H1 (cell line): ENCODE results near the gene TCF7L1. TPM values are rescaled to one million over a fixed set of nuclear protein-coding genes. Genes with fewer than 3 reads are reported as not detected.

Experiments
- CTCF ChIA-PET: fragments of 300-600 bp; sonication (Branson Sonifier 250); formaldehyde crosslinking; loops from one replicate; lab custom pipeline; 2021; ENCODE audit not compliant: partially characterized antibody; lab: Charles Lee
- POLR2A ChIA-PET: fragments of 300-600 bp; sonication (Branson Sonifier 250); formaldehyde crosslinking; loops from one replicate; lab custom pipeline; 2021; ENCODE audit warnings: inconsistent platforms; ENCODE audit not compliant: partially characterized antibody; lab: Charles Lee
- DNase-seq, 2 experiments: peaks; one replicate each; pipeline versions ENCODE4 v3.0.0 to v3.0.0-alpha.2; 2010 to 2022; ENCODE audit warnings: low spot score in 2 of 2, low read depth in 1 of 2, mixed read lengths in 1 of 2
- FAIRE-seq: peaks from 2 replicates; lab custom pipeline; 2011; peaks lifted over from hg19 to GRCh38; lab: Jason Lieb, UNC
- H2AFZ ChIP-seq: 2 replicates; pipeline ENCODE4 v1.8.1; 2012; ENCODE audit warnings: low read length, inconsistent platforms
- H2AK5ac ChIP-seq: 2 replicates; pipeline ENCODE4 v1.6.1; 2013; ENCODE audit warnings: low read depth, low read length
- H2BK120ac ChIP-seq: replicated peaks from 2 replicates; pipeline ENCODE3; 2013; ENCODE audit warnings: low read depth, low read length, inconsistent platforms
- H2BK12ac ChIP-seq: 2 replicates; pipeline ENCODE4 v1.6.1; 2013; ENCODE audit warnings: low read depth, low read length
- H2BK15ac ChIP-seq: 2 replicates; pipeline ENCODE4 v1.6.1; 2013; ENCODE audit warnings: low read length
- H2BK20ac ChIP-seq: 2 replicates; pipeline ENCODE4 v1.6.1; 2013; ENCODE audit warnings: low read length
- H2BK5ac ChIP-seq: 2 replicates; pipeline ENCODE4 v1.6.1; 2013; ENCODE audit warnings: low read depth, low read length
- H3K14ac ChIP-seq: 2 replicates; pipeline ENCODE4 v1.6.1; 2013; ENCODE audit warnings: inconsistent platforms; ENCODE audit not compliant: insufficient read length
- H3K18ac ChIP-seq: 2 replicates; pipeline ENCODE4 v1.6.1; 2013; ENCODE audit warnings: low read length; ENCODE audit errors: extremely low read depth
- H3K23ac ChIP-seq: 2 replicates; pipeline ENCODE4 v1.6.1; 2013; ENCODE audit warnings: inconsistent platforms; ENCODE audit not compliant: insufficient read length
- H3K23me2 ChIP-seq: 2 replicates; pipeline ENCODE4 v1.6.1; 2013; ENCODE audit warnings: low read depth, low read length
- H3K27ac ChIP-seq: 2 replicates; pipeline ENCODE4 v1.6.1; 2011; ENCODE audit warnings: low read depth, low read length, inconsistent platforms
- H3K27me3 ChIP-seq, 4 experiments: replicated peaks in 1 of 4; 1 replicate in 1 of 4; 2 replicates in 3 of 4; pipeline versions ENCODE4 v1.6.1 to v1.8.1; 2011 to 2013; ENCODE audit warnings: low read length in 3 of 4, mild to moderate bottlenecking in 3 of 4, inconsistent platforms in 2 of 4, mixed read lengths in 2 of 4, moderate library complexity in 1 of 4; ENCODE audit not compliant: control insufficient read depth in 3 of 4, insufficient read depth in 3 of 4; ENCODE audit errors: extremely low read depth in 1 of 4
- H3K36me3 ChIP-seq, 4 experiments: 2 replicates each; pipeline versions ENCODE4 v1.6.1 to v1.8.1; 2011 to 2013; ENCODE audit warnings: mild to moderate bottlenecking in 4 of 4, low read length in 3 of 4, moderate library complexity in 2 of 4, control low read depth in 1 of 4, inconsistent platforms in 1 of 4; ENCODE audit not compliant: insufficient read depth in 4 of 4, control insufficient read depth in 2 of 4
- H3K4ac ChIP-seq: replicated peaks from 2 replicates; pipeline ENCODE3; 2013; ENCODE audit warnings: low read length, low read depth, mixed read lengths, inconsistent platforms; ENCODE audit not compliant: insufficient read length
- H3K4me1 ChIP-seq, 4 experiments: replicated peaks in 1 of 4; 1 replicate in 1 of 4; 2 replicates in 3 of 4; pipeline versions ENCODE4 v1.6.1 to v1.8.1; 2011 to 2013; ENCODE audit warnings: low read length in 3 of 4, inconsistent platforms in 2 of 4, mixed read lengths in 1 of 4; ENCODE audit not compliant: insufficient read depth in 4 of 4, control insufficient read depth in 3 of 4
- H3K4me2 ChIP-seq, 2 experiments: 2 replicates each; pipeline versions ENCODE4 v1.6.1 to v1.8.1; 2011 to 2013; ENCODE audit warnings: low read depth in 2 of 2, low read length in 2 of 2, control low read depth in 1 of 2, inconsistent platforms in 1 of 2, mild to moderate bottlenecking in 1 of 2; ENCODE audit not compliant: insufficient read depth in 1 of 2
- H3K4me3 ChIP-seq, 4 experiments: fragments of 200-600, 300-600 bp in 1 of 4; sonication (generic), shearing (Covaris generic), sonication (Bioruptor Twin) in 1 of 4; 2 replicates each; pipeline versions ENCODE4 v1.5.1 to v1.8.1; 2011 to 2016; ENCODE audit warnings: low read length in 4 of 4, low read depth in 3 of 4, control low read depth in 2 of 4, inconsistent platforms in 2 of 4, mild to moderate bottlenecking in 2 of 4, mixed read lengths in 1 of 4, moderate library complexity in 1 of 4; ENCODE audit not compliant: insufficient read depth in 2 of 4; ENCODE audit errors: extremely low read depth in 1 of 4
- H3K56ac ChIP-seq: replicated peaks from 2 replicates; pipeline ENCODE3; 2013; ENCODE audit warnings: low read depth, mild to moderate bottlenecking, mixed read lengths, low read length, inconsistent platforms; ENCODE audit not compliant: insufficient read length
- H3K79me1 ChIP-seq: 2 replicates; pipeline ENCODE4 v1.6.1; 2013; ENCODE audit warnings: low read depth, low read length, control low read depth
- H3K79me2 ChIP-seq, 2 experiments: 2 replicates each; pipeline versions ENCODE4 v1.6.1 to v1.8.1; 2012 to 2013; ENCODE audit warnings: low read length in 2 of 2, mild to moderate bottlenecking in 2 of 2, inconsistent platforms in 1 of 2; ENCODE audit not compliant: insufficient read depth in 2 of 2, control insufficient read depth in 1 of 2
- H3K9ac ChIP-seq, 4 experiments: replicated peaks in 1 of 4; 1 replicate in 1 of 4; 2 replicates in 3 of 4; pipeline versions ENCODE4 v1.6.1 to v1.8.1; 2011 to 2013; ENCODE audit warnings: low read depth in 3 of 4, low read length in 3 of 4, control low read depth in 2 of 4, mild to moderate bottlenecking in 2 of 4, moderate library complexity in 2 of 4, inconsistent platforms in 1 of 4; ENCODE audit errors: extremely low read depth in 1 of 4
- H3K9me3 ChIP-seq, 2 experiments: 2 replicates each; pipeline versions ENCODE4 v1.6.1 to v1.8.1; 2012 to 2013; ENCODE audit warnings: mild to moderate bottlenecking in 2 of 2, moderate library complexity in 2 of 2, control low read depth in 1 of 2, inconsistent platforms in 1 of 2, low read depth in 1 of 2, low read length in 1 of 2, mixed read lengths in 1 of 2; ENCODE audit not compliant: insufficient read depth in 2 of 2
- H4K20me1 ChIP-seq, 2 experiments: replicated peaks in 1 of 2; 2 replicates each; pipeline versions ENCODE3 to v1.8.1; 2011 to 2013; ENCODE audit warnings: inconsistent platforms in 2 of 2, low read length in 2 of 2, mild to moderate bottlenecking in 1 of 2; ENCODE audit not compliant: insufficient read depth in 2 of 2, control insufficient read depth in 1 of 2
- H4K5ac ChIP-seq: 2 replicates; pipeline ENCODE4 v1.6.1; 2013; ENCODE audit warnings: low read length, low read depth, mixed read lengths, inconsistent platforms; ENCODE audit not compliant: insufficient read length
- H4K8ac ChIP-seq: 2 replicates; pipeline ENCODE4 v1.8.0; 2013; ENCODE audit warnings: mild to moderate bottlenecking, moderate library complexity, low read length, inconsistent platforms; ENCODE audit not compliant: insufficient read depth; ENCODE audit errors: extremely low read depth
- H4K91ac ChIP-seq: replicated peaks from 2 replicates; pipeline ENCODE3; 2013; ENCODE audit warnings: low read length, mixed read lengths, inconsistent platforms; ENCODE audit not compliant: insufficient read length
- ASH2L ChIP-seq: fragments of 200-600, 300-600 bp; sonication (generic); IDR thresholded peaks from one replicate; pipeline ENCODE4 v1.7.1; 2017; ENCODE audit warnings: low read length
- ATF3 ChIP-seq: IDR thresholded peaks from 2 replicates; pipeline ENCODE4 v1.6.1; 2011; ENCODE audit warnings: low read depth, mild to moderate bottlenecking, low read length; ENCODE audit not compliant: insufficient read depth
- GABPA ChIP-seq: IDR thresholded peaks from 2 replicates; pipeline ENCODE4 v1.6.1; 2011; ENCODE audit warnings: mild to moderate bottlenecking, low read length, moderate library complexity, borderline replicate concordance; ENCODE audit not compliant: insufficient read depth
- HDAC2 ChIP-seq, 2 experiments: fragments of 300-600 bp in 1 of 2; sonication (generic) in 1 of 2; IDR thresholded peaks; 2 replicates each; pipeline ENCODE4 v1.6.1; 2011 to 2012; ENCODE audit warnings: low read depth in 2 of 2, low read length in 2 of 2, mild to moderate bottlenecking in 2 of 2, moderate library complexity in 2 of 2, borderline replicate concordance in 1 of 2, inconsistent platforms in 1 of 2
- NANOG ChIP-seq: IDR thresholded peaks from 2 replicates; pipeline ENCODE4 v1.6.1; 2011; ENCODE audit warnings: low read length, low read depth, mild to moderate bottlenecking, inconsistent platforms; ENCODE audit not compliant: insufficient read depth, poor library complexity, severe bottlenecking
- RBBP5 ChIP-seq: IDR thresholded peaks from 2 replicates; pipeline ENCODE4 v1.7.1; 2012; ENCODE audit warnings: low read depth, mild to moderate bottlenecking, inconsistent platforms, low read length, moderate library complexity, borderline replicate concordance
- RFX5 ChIP-seq: IDR thresholded peaks from 2 replicates; pipeline ENCODE4 v1.6.1; 2011; ENCODE audit warnings: low read depth, low read length, improper control_type of control experiment, borderline replicate concordance
- RXRA ChIP-seq: IDR thresholded peaks from 2 replicates; pipeline ENCODE4 v1.6.1; 2011; ENCODE audit warnings: low read depth, mild to moderate bottlenecking, low read length, moderate library complexity; ENCODE audit not compliant: insufficient read depth
- SUZ12 ChIP-seq: fragments of 200-600 bp; sonication (generic); IDR thresholded peaks from 2 replicates; pipeline ENCODE4 v1.6.1; 2012; ENCODE audit warnings: mild to moderate bottlenecking, inconsistent platforms, low read length, moderate library complexity, mixed read lengths
- TCF12 ChIP-seq: IDR thresholded peaks from 2 replicates; pipeline ENCODE4 v1.6.1; 2011; ENCODE audit warnings: low read depth, mild to moderate bottlenecking, low read length
- USF2 ChIP-seq: IDR thresholded peaks from 2 replicates; pipeline ENCODE4 v1.6.1; 2011; ENCODE audit warnings: low read length, improper control_type of control experiment
- WGBS, 2 experiments: shearing (Covaris generic) in 1 of 2; methylation state at CpG; one replicate each; pipeline versions ENCODE4 v1.1.6 to v1.1.7; 2013 to 2015; ENCODE audit warnings: low lambda C conversion rate in 2 of 2, mixed read lengths in 2 of 2, inconsistent platforms in 1 of 2, low coverage in 1 of 2, missing lambda C conversion rate in 1 of 2; ENCODE audit not compliant: insufficient replicate concordance in 2 of 2, insufficient coverage in 1 of 2, insufficient read length in 1 of 2; ENCODE audit errors: extremely low coverage in 1 of 2, missing lambda C conversion rate in 1 of 2; 5-methylcytosine and 5-hydroxymethylcytosine counted together
- polyA plus RNA-seq, 7 experiments: library from polyadenylated mRNA; depleted of rRNA in 3 of 7; stranded (reverse) in 5 of 7; unstranded in 2 of 7; fragments of >200 nt in 5 of 7; fragments of 200-250 nt in 2 of 7; gene quantifications; 1 replicate in 5 of 7; 2 replicates in 1 of 7; 4 replicates in 1 of 7; pipeline versions ENCODE4 v1.2.1 to v1.2.3, GENCODE V29; 2011 to 2013; ENCODE audit warnings: missing spikeins in 2 of 7, mixed read lengths in 2 of 7
- total RNA-seq: library from RNA; stranded (reverse); fragmentation: NEBNext Ultra II Directional; extraction: Animal tissue kit (Norgen Biotek cat#: 25700); gene quantifications from 2 replicates; pipeline ENCODE4 v1.2.1, GENCODE V29; 2021

TCF7L1 gene
- total and polyA plus RNA-seq, 2 of the 8 experiments (the other 6 are each of a cell fraction or from before 2014, with no cell fraction given), result 27.5 to 108 TPM

- Histone ChIP-seq H3K18ac (no peak overlapping the region), H3K4me2 (no peak overlapping the region), H3K27ac (no peak overlapping the region), H3K27me3 (no peaks in the 10 kb centered on the region), H4K5ac (no peak overlapping the region), H3K4ac (no peak overlapping the region), H3K4me1 (peaks cover 5 to 24% (median 17%) of the 10 kb centered on the region in 4 experiments), H3K4me3 (no peak overlapping the region), H2BK5ac (no peak overlapping the region), H3K14ac (no peak overlapping the region), H2BK20ac (no peak overlapping the region), H2AK5ac (no peak overlapping the region), H2AFZ (no peak overlapping the region), H3K79me2 (peaks cover 0 to 86% of the 10 kb centered on the region in 2 experiments; a peak in 2 of 4 replicates), H4K8ac (no peak overlapping the region), H3K23ac (no peak overlapping the region), H4K20me1 (peaks cover 11 to 29% of the 10 kb centered on the region in 2 experiments), H3K23me2 (no peaks in the 10 kb centered on the region), H3K9me3 (no peaks in the 10 kb centered on the region), H2BK120ac (no peak overlapping the region), H4K91ac (no peak overlapping the region), H2BK15ac (no peak overlapping the region), H3K9ac (no peak overlapping the region), H2BK12ac (no peak overlapping the region), H3K56ac (no peak overlapping the region), H3K79me1 (peaks cover 27% of the 10 kb centered on the region), H3K36me3 (no peaks in the 10 kb centered on the region; a peak in 1 of 8 replicates)
- no peak for DNase-seq
- ChIA-PET CTCF (interaction anchor here (0.5 to 15.9 kb wide), 7 partner anchors 10 to 329 kb away, joined by 3 to 283 read pairs (median 3); no protein-coding TSS in a partner anchor), POLR2A (interaction anchor here (1.3 kb wide), 1 partner anchor 9 kb away, joined by 3 read pairs; no protein-coding TSS in a partner anchor)
- WGBS, 2 experiments, result 93% methylated on average over 9 of the region's 9 CpGs; no CpG with 5 or more reads in 1 of the 2 experiments
- FAIRE-seq, result no peak
- TF ChIP-seq USF2 (no peak), TCF12 (no peak), GABPA (no peak), NANOG (no peak), RBBP5 (no peak), RFX5 (no peak), RXRA (no peak), ATF3 (no peak), HDAC2 (IDR thresholded peaks at IDR 0.05; ENCODE audit: borderline replicate concordance in 1 of 2, low read depth in 2 of 2, low read length in 2 of 2) (no peak), ASH2L (no peak), SUZ12 (no peak)
These were observed 142.9 kb downstream of the TCF7L1 start for GRCh38 chr2:85275984-85276540.
